GM12865 (cell line): ENCODE measurements around the gene MEF2D.
A peak's percentile ranks its signal among the peaks of the same experiment; 100 is the strongest.

Experiments
- DNase-seq: peaks from one replicate; pipeline ENCODE4 v3.0.0; 2010; ENCODE audit warnings: low read depth
- H3K4me3 ChIP-seq: 2 replicates; pipeline ENCODE4 v1.5.1; 2011; ENCODE audit warnings: mild to moderate bottlenecking, low read depth, low read length, control low read depth
- CTCF ChIP-seq: IDR thresholded peaks from 2 replicates; pipeline ENCODE4 v1.5.1; 2011; ENCODE audit warnings: low read length, control low read depth, low read depth, inconsistent platforms; ENCODE audit not compliant: insufficient read depth; ENCODE audit errors: missing control alignments

MEF2D gene

GRCh38 chr1:156420205-156421061 is 80.1 kb downstream of the MEF2D start:
- peak; percentile 67 for DNase-seq
- peak overlapping the region; percentile 62 for H3K4me3 ChIP-seq
- TF ChIP-seq CTCF, result no peak

- peak overlapping the region; percentile 62 for H3K4me3 ChIP-seq
- TF ChIP-seq CTCF, result peak; percentile 58
Observed at GRCh38 chr1:156419854-156420204, 80.7 kb downstream of the MEF2D start.

GRCh38 chr1:156418416-156419070 is 82.0 kb downstream of the MEF2D start:
- TF ChIP-seq CTCF, result no peak
- no peak for DNase-seq
- H3K4me3 ChIP-seq, result no peak overlapping the region

More at GRCh38 chr1:156419854-156420204, 80.7 kb downstream of the MEF2D start:
- peak; percentile 70 for DNase-seq

- H3K4me3 ChIP-seq, result no peak overlapping the region
- TF ChIP-seq CTCF, result no peak
- DNase-seq, result no peak
Observed at GRCh38 chr1:156417401-156418020, 83.1 kb downstream of the MEF2D start.

- no peak overlapping the region for H3K4me3 ChIP-seq
- no peak for DNase-seq
- TF ChIP-seq CTCF, result no peak
Observed at GRCh38 chr1:156416993-156417392, 83.6 kb downstream of the MEF2D start.

- H3K4me3 ChIP-seq, result no peak overlapping the region
- no peak for DNase-seq
- TF ChIP-seq CTCF, result no peak
Observed at GRCh38 chr1:156414461-156415064, 86.0 kb downstream of the MEF2D start.
